Activated CD8-positive, alpha-beta memory T cell treated with anti-CD3 and anti-CD28 coated beads for 24 hours (primary cell): ENCODE measurements around the gene RAVER2.

Experiments used
- DNase-seq: peaks from one replicate; pipeline ENCODE4 v3.0.0-alpha.2; 2020

The RAVER2 gene

GRCh38 chr1:64848136-64848535 lies 103.3 kb downstream of the RAVER2 start:
- no peak for DNase-seq

GRCh38 chr1:64848803-64849202 lies 103.9 kb downstream of the RAVER2 start:
- no peak for DNase-seq

GRCh38 chr1:64849942-64850341 lies 105.1 kb downstream of the RAVER2 start:
- no peak for DNase-seq

- no peak for DNase-seq
These were observed 106.0 kb downstream of the RAVER2 start for GRCh38 chr1:64850846-64851245.

- DNase-seq: no peak
These were observed 106.8 kb downstream of the RAVER2 start for GRCh38 chr1:64851664-64852063.

- no peak for DNase-seq
These were observed 109.8 kb downstream of the RAVER2 start for GRCh38 chr1:64854674-64855073.

GRCh38 chr1:64855557-64855956 lies 110.7 kb downstream of the RAVER2 start:
- no peak for DNase-seq

GRCh38 chr1:64856553-64856952 lies 111.7 kb downstream of the RAVER2 start:
- DNase-seq: peak; percentile 45

- no peak for DNase-seq
These were observed 112.5 kb downstream of the RAVER2 start for GRCh38 chr1:64857347-64857746.

- no peak for DNase-seq
These were observed 116.7 kb downstream of the RAVER2 start for GRCh38 chr1:64861611-64862010.

GRCh38 chr1:64864018-64864940 lies 119.4 kb downstream of the RAVER2 start:
- DNase-seq: peak; percentile 69

GRCh38 chr1:64865105-64865757 lies 120.4 kb downstream of the RAVER2 start:
- DNase-seq: no peak

- DNase-seq: no peak
These were observed 121.8 kb downstream of the RAVER2 start for GRCh38 chr1:64866689-64867088.

- DNase-seq: no peak
These were observed 122.4 kb downstream of the RAVER2 start for GRCh38 chr1:64867266-64867665.

- no peak for DNase-seq
These were observed 126.4 kb downstream of the RAVER2 start for GRCh38 chr1:64871256-64871655.

- DNase-seq: no peak
These were observed 127.2 kb downstream of the RAVER2 start for GRCh38 chr1:64872067-64872466.

GRCh38 chr1:64873576-64873975 lies 128.7 kb downstream of the RAVER2 start:
- DNase-seq: no peak

- no peak for DNase-seq
These were observed 129.8 kb downstream of the RAVER2 start for GRCh38 chr1:64874666-64875065.

GRCh38 chr1:64875101-64875500 lies 130.2 kb downstream of the RAVER2 start:
- no peak for DNase-seq

GRCh38 chr1:64875606-64876005 lies 130.7 kb downstream of the RAVER2 start:
- DNase-seq: peak; percentile 44

- DNase-seq: peak; percentile 57
These were observed 132.3 kb downstream of the RAVER2 start for GRCh38 chr1:64877151-64877550.

GRCh38 chr1:64877598-64877997 lies 132.7 kb downstream of the RAVER2 start:
- no peak for DNase-seq

- DNase-seq: no peak
These were observed 133.2 kb downstream of the RAVER2 start for GRCh38 chr1:64878090-64878489.

GRCh38 chr1:64878931-64879611 lies 134.2 kb downstream of the RAVER2 start:
- no peak for DNase-seq
